Neural progenitor cell (in vitro differentiated cells): ENCODE data around the gene RORB. TPM values are rescaled to one million over a fixed set of nuclear protein-coding genes. Genes with fewer than 3 reads are reported as not detected.
A peak's percentile ranks its signal among the peaks of the same experiment; 100 is the strongest.

Experiments
- DNase-seq: peaks from one replicate; pipeline ENCODE4 v3.0.0-alpha.2; 2016; ENCODE audit warnings: low spot score
- H2AFZ ChIP-seq: fragments of 200-600 bp; sonication (generic); replicated peaks from 2 replicates; pipeline ENCODE4 v1.6.1; 2016; ENCODE audit warnings: antibody characterized with exemption
- H3F3A ChIP-seq: fragments of 200-600 bp; sonication (generic); 2 replicates; pipeline ENCODE4 v1.6.1; 2016; ENCODE audit warnings: antibody characterized with exemption, low read depth
- H3K27ac ChIP-seq: fragments of 200-600 bp; sonication (generic); 2 replicates; pipeline ENCODE4 v1.5.1; 2016; ENCODE audit warnings: mild to moderate bottlenecking
- H3K27me3 ChIP-seq: fragments of 200-600 bp; sonication (generic); 2 replicates; pipeline ENCODE4 v1.6.1; 2016; ENCODE audit warnings: mild to moderate bottlenecking, moderate library complexity
- H3K36me3 ChIP-seq: fragments of 200-600 bp; sonication (generic); 2 replicates; pipeline ENCODE4 v1.5.1; 2016
- H3K4me1 ChIP-seq: fragments of 200-600 bp; sonication (generic); 2 replicates; pipeline ENCODE4 v1.6.1; 2016; ENCODE audit warnings: mixed run types
- H3K4me2 ChIP-seq: fragments of 200-600 bp; sonication (generic); 2 replicates; pipeline ENCODE4 v1.6.1; 2016
- H3K4me3 ChIP-seq: fragments of 200-600 bp; sonication (generic); 2 replicates; pipeline ENCODE4 v1.5.1; 2016
- H3K79me2 ChIP-seq: fragments of 200-600 bp; sonication (generic); 2 replicates; pipeline ENCODE4 v1.6.1; 2016; ENCODE audit warnings: low read depth
- H3K9ac ChIP-seq: fragments of 200-600 bp; sonication (generic); 2 replicates; pipeline ENCODE4 v1.6.1; 2016
- H3K9me3 ChIP-seq: fragments of 200-600 bp; sonication (generic); 2 replicates; pipeline ENCODE4 v1.5.1; 2016; ENCODE audit warnings: low read depth
- H4K20me1 ChIP-seq: fragments of 200-600 bp; sonication (generic); 2 replicates; pipeline ENCODE4 v1.6.1; 2016; ENCODE audit warnings: low read depth
- H3K27ac Mint-ChIP-seq: 3 replicates; pipeline ENCODE4 v1.8.0; 2021; ENCODE audit warnings: mixed read lengths
- H3K27me3 Mint-ChIP-seq: 2 replicates; pipeline ENCODE4 v1.8.0; 2022; ENCODE audit warnings: low read depth, mild to moderate bottlenecking, inconsistent platforms, moderate library complexity, mixed read lengths; ENCODE audit not compliant: insufficient read depth
- H3K36me3 Mint-ChIP-seq: 3 replicates; pipeline ENCODE4 v1.8.0; 2021; ENCODE audit warnings: mixed read lengths
- H3K4me1 Mint-ChIP-seq: 3 replicates; pipeline ENCODE4 v1.8.0; 2021; ENCODE audit warnings: mixed read lengths
- H3K4me3 Mint-ChIP-seq: 3 replicates; pipeline ENCODE4 v1.8.0; 2021; ENCODE audit warnings: mild to moderate bottlenecking, moderate library complexity, mixed read lengths
- H3K9me3 Mint-ChIP-seq: 3 replicates; pipeline ENCODE4 v1.8.0; 2020; ENCODE audit warnings: mixed read lengths
- CTCF ChIP-seq: fragments of 200-600 bp; sonication (generic); IDR thresholded peaks from 2 replicates; pipeline ENCODE4 v1.5.1; 2017; ENCODE audit warnings: antibody characterized with exemption, mild to moderate bottlenecking
- EZH2 ChIP-seq: fragments of 200-600 bp; sonication (generic); IDR thresholded peaks from 2 replicates; pipeline ENCODE4 v1.6.1; 2017; ENCODE audit warnings: antibody characterized with exemption, mild to moderate bottlenecking, moderate library complexity
- EZH2phosphoT487 ChIP-seq: fragments of 200-600 bp; sonication (generic); IDR thresholded peaks from 2 replicates; pipeline ENCODE4 v1.6.1; 2017; ENCODE audit warnings: antibody characterized with exemption
- total RNA-seq: library from RNA; depleted of rRNA; stranded (reverse); fragments of >200 nt; gene quantifications from 2 replicates; pipeline ENCODE4 v1.2.3, GENCODE V29; 2015; ENCODE audit warnings: low replicate concordance

The RORB gene
- total RNA-seq, 1 donor from 2014 or later: 4.2 TPM

DNA sequence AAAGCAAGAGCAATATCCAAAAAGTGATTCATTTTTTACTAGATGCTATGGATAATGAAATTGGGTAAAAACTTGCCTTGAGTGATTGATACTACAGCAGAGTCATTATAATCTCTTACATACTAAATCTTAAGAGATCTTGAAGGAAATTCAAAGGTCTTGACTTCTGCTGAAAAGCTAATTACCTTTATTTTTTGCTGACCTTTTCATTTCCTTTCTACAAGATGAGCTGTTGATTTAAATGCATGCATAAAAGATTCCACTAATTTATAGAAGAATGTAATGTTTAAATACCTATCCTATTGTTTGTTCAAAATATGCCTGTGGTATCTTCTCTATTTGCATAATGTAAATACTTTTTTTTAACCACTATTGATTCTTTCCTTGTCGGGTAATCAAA lies 27.2 kb downstream of the RORB start:
- Mint-ChIP-seq H3K27me3 (no peaks in the 10 kb centered on the region), H3K4me1 (no peaks in the 10 kb centered on the region), H3K4me3 (no peak overlapping the region), H3K9me3 (no peaks in the 10 kb centered on the region), H3K36me3 (no peaks in the 10 kb centered on the region), H3K27ac (no peak overlapping the region)
- Histone ChIP-seq H3K27me3 (no peaks in the 10 kb centered on the region), H3K4me3 (no peak overlapping the region), H2AFZ (no peak overlapping the region), H3K27ac (no peak overlapping the region), H4K20me1 (no peaks in the 10 kb centered on the region), H3K4me1 (peaks cover 8% of the 10 kb centered on the region), H3K36me3 (no peaks in the 10 kb centered on the region), H3K4me2 (no peak overlapping the region), H3F3A (no peaks in the 10 kb centered on the region), H3K79me2 (no peaks in the 10 kb centered on the region), H3K9ac (no peak overlapping the region), H3K9me3 (no peaks in the 10 kb centered on the region)
- no peak for DNase-seq
- TF ChIP-seq EZH2: no peak

DNA sequence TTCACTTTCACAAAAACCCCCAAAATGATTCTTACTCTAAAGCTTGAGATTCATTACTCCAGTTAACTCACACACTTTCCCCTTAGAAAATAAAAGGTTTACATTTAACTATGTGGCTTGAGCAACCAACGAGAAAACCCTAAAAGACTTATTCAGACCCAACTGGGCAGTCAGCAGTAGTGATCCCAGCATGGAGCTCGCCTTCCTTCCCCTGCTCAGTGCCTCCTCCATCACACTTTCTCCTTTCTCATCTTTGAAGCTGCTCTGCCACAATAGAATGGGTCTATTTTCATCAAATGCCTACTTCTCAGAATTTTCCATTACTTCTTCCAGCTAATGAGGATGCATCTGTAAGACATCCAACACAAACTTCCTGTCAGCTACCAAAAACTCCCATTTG lies 29.1 kb downstream of the RORB start:
- Histone ChIP-seq H3K9ac (no peak overlapping the region), H3F3A (no peaks in the 10 kb centered on the region), H3K4me3 (no peak overlapping the region), H3K27me3 (no peaks in the 10 kb centered on the region), H3K9me3 (no peaks in the 10 kb centered on the region), H3K36me3 (no peaks in the 10 kb centered on the region), H4K20me1 (no peaks in the 10 kb centered on the region), H3K4me2 (no peak overlapping the region), H3K27ac (no peak overlapping the region), H3K4me1 (peaks cover 8% of the 10 kb centered on the region), H3K79me2 (no peaks in the 10 kb centered on the region), H2AFZ (peak overlapping the region; percentile 65)
- no peaks in the 10 kb centered on the region for H3K9me3 Mint-ChIP-seq
- no peak for TF ChIP-seq EZH2phosphoT487
- TF ChIP-seq CTCF: no peak
- no peak for TF ChIP-seq EZH2
- H3K4me1 Mint-ChIP-seq: no peaks in the 10 kb centered on the region
- no peaks in the 10 kb centered on the region for H3K27me3 Mint-ChIP-seq
- no peak for DNase-seq
- no peak overlapping the region for H3K4me3 Mint-ChIP-seq
- no peak overlapping the region for H3K27ac Mint-ChIP-seq
- no peaks in the 10 kb centered on the region for H3K36me3 Mint-ChIP-seq

DNA sequence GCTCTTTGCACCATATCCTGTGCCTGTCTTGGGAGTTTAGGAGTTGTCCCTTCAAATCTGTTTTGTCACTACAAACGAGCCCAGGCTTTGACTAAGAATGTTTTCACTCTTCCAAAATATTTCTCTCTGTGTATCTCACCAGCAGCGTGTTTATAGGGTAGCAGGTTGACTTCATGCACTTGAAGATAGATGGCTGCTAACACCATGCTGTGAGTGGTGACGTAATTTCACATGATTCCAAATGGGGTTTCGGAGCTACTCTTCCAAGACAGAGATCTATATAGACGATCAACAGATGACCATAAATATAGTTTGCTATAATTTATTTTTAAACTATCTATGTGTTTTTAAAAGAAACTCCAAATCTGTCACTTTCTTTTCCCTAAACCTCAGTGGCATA lies 30.6 kb downstream of the RORB start:
- no peaks in the 10 kb centered on the region for H4K20me1 ChIP-seq
- H3K27ac Mint-ChIP-seq: no peak overlapping the region
- H3K9ac ChIP-seq: no peak overlapping the region
- no peaks in the 10 kb centered on the region for H3K36me3 ChIP-seq
- DNase-seq: no peak
- peaks cover 8% of the 10 kb centered on the region for H3K4me1 ChIP-seq
- TF ChIP-seq CTCF: no peak
- TF ChIP-seq EZH2: no peak
- TF ChIP-seq EZH2phosphoT487: no peak
- H3K79me2 ChIP-seq: no peaks in the 10 kb centered on the region
- no peaks in the 10 kb centered on the region for H3F3A ChIP-seq
- H3K9me3 ChIP-seq: no peaks in the 10 kb centered on the region
- H3K9me3 Mint-ChIP-seq: no peaks in the 10 kb centered on the region
- no peak overlapping the region for H3K4me3 ChIP-seq
- H3K27me3 ChIP-seq: no peaks in the 10 kb centered on the region
- H3K27me3 Mint-ChIP-seq: no peaks in the 10 kb centered on the region
- H3K27ac ChIP-seq: no peak overlapping the region
- H3K36me3 Mint-ChIP-seq: no peaks in the 10 kb centered on the region
- no peak overlapping the region for H3K4me2 ChIP-seq
- H3K4me1 Mint-ChIP-seq: no peaks in the 10 kb centered on the region
- H2AFZ ChIP-seq: no peak overlapping the region
- H3K4me3 Mint-ChIP-seq: no peak overlapping the region

DNA sequence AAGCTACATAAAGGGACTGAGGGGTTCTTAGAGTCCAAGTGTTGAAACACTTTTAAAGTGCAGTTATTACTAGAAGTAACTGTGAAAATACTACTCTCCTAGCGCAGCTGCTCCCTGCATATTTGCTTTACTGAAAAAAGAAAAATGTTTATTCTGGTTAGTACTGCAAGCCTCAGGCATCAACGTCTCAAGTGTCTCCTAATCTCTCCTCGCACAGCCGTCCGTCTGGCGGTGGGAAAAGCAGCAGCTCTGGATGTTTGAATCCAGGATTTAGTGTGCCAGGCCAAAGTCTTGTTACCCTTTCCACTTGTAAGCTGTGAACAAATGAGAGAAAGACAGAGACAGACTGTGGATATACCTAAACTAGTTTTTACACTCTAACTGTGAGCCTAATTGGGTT lies 31.1 kb downstream of the RORB start:
- H3K27ac Mint-ChIP-seq: no peak overlapping the region
- no peaks in the 10 kb centered on the region for H3K4me1 Mint-ChIP-seq
- no peaks in the 10 kb centered on the region for H3K79me2 ChIP-seq
- H3K36me3 Mint-ChIP-seq: no peaks in the 10 kb centered on the region
- H3K9ac ChIP-seq: no peak overlapping the region
- no peak overlapping the region for H2AFZ ChIP-seq
- H3K4me2 ChIP-seq: no peak overlapping the region
- no peaks in the 10 kb centered on the region for H3K9me3 ChIP-seq
- peaks cover 8% of the 10 kb centered on the region for H3K4me1 ChIP-seq
- no peaks in the 10 kb centered on the region for H4K20me1 ChIP-seq
- H3K4me3 ChIP-seq: no peak overlapping the region
- no peak overlapping the region for H3K27ac ChIP-seq
- no peak overlapping the region for H3K4me3 Mint-ChIP-seq
- no peak for TF ChIP-seq EZH2
- TF ChIP-seq CTCF: no peak
- TF ChIP-seq EZH2phosphoT487: no peak
- no peak for DNase-seq
- no peaks in the 10 kb centered on the region for H3K36me3 ChIP-seq
- H3K27me3 Mint-ChIP-seq: no peaks in the 10 kb centered on the region
- no peaks in the 10 kb centered on the region for H3K27me3 ChIP-seq
- no peaks in the 10 kb centered on the region for H3F3A ChIP-seq
- H3K9me3 Mint-ChIP-seq: no peaks in the 10 kb centered on the region
